ENCODE data around the gene EDN3. TPM values are rescaled to one million over a fixed set of nuclear protein-coding genes. Genes with fewer than 3 reads are reported as not detected.

EDN3 gene
- total RNA-seq, 1 donor from 2014 or later: not detected

GRCh38 chr20:59365611-59366285, 65.3 kb downstream of the EDN3 start:
- Mint-ChIP-seq H3K27me3 (peaks cover 2% of the 10 kb centered on the region), H3K27ac (no peak overlapping the region), H3K9me3 (no peaks in the 10 kb centered on the region), H3K4me1 (no peaks in the 10 kb centered on the region), H3K4me3 (no peak overlapping the region), H3K36me3 (ENCODE audit: low read depth) (no peaks in the 10 kb centered on the region)
- no peak for ATAC-seq (ENCODE audit: low read depth)
- POLR2A ChIA-PET: no interaction called here
- no peak for TF ChIP-seq CTCF (IDR thresholded peaks at IDR 0.05)
- CTCF ChIA-PET: no interaction called here
- intact Hi-C loops (cut with micrococcal nuclease): no loop called here
- no peak for DNase-seq

DNA sequence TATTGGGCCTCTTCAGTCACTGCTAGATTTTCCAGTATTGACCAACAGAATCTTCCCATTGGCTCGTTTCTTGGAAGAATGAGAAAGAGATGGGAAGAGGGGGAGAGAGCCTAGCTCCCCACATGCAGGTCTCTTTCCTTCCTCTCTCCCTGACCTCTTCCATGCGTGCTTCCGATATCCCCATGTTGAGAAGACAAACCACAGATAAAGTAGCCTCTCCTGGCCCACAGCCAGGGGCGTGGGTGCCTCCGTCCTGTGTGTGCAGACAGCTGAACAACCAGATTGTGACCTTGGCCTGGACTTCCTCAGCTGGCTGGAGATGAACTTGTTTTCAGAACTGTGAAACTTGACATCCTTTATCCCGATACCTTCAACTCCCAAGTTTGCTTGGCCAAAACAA, 71.0 kb downstream of the EDN3 start:
- CTCF ChIA-PET: no interaction called here
- no peak for TF ChIP-seq CTCF (IDR thresholded peaks at IDR 0.05)
- H3K4me1 Mint-ChIP-seq: no peaks in the 10 kb centered on the region
- H3K36me3 Mint-ChIP-seq (ENCODE audit: low read depth): no peaks in the 10 kb centered on the region
- no peak overlapping the region for H3K4me3 Mint-ChIP-seq
- POLR2A ChIA-PET: no interaction called here
- intact Hi-C loops (cut with micrococcal nuclease): no loop called here
- no peaks in the 10 kb centered on the region for H3K9me3 Mint-ChIP-seq
- no peak overlapping the region for H3K27ac Mint-ChIP-seq
- H3K27me3 Mint-ChIP-seq: peaks cover 13% of the 10 kb centered on the region
- DNase-seq (no peak), ATAC-seq (ENCODE audit: low read depth) (no peak)

GRCh38 chr20:59374261-59374660, 73.8 kb downstream of the EDN3 start:
- no peak for TF ChIP-seq CTCF (IDR thresholded peaks at IDR 0.05)
- no peak for DNase-seq
- Mint-ChIP-seq H3K27me3 (peaks cover 17% of the 10 kb centered on the region), H3K9me3 (no peaks in the 10 kb centered on the region), H3K4me3 (no peak overlapping the region), H3K4me1 (no peaks in the 10 kb centered on the region), H3K36me3 (ENCODE audit: low read depth) (no peaks in the 10 kb centered on the region), H3K27ac (no peak overlapping the region)
- ATAC-seq (ENCODE audit: low read depth): no peak
- ChIA-PET CTCF (no interaction called here), POLR2A (no interaction called here)
- intact Hi-C loops (cut with micrococcal nuclease): no loop called here

DNA sequence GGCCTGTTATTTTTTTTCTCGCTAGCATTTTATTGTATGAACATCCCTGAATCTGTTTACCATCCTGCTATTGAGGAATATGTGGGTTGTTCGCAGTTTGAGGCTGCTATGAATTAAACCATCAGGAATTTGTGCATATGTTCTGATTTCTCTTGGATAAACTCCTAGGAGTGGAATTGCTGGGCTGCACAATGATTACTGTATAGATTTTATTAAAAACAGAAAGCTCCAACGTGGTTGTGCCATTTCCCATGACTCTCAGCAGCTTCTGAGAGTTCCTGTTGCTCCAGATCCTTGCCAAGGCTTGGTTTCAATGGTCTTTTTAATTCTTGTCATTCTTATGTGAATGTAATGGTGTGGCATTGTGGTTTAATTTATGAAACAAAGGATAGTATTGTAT, 75.1 kb downstream of the EDN3 start:
- H3K4me3 Mint-ChIP-seq: no peak overlapping the region
- TF ChIP-seq CTCF (IDR thresholded peaks at IDR 0.05): no peak
- DNase-seq: no peak
- no peaks in the 10 kb centered on the region for H3K4me1 Mint-ChIP-seq
- intact Hi-C loops (cut with micrococcal nuclease): no loop called here
- ChIA-PET CTCF (no interaction called here), POLR2A (no interaction called here)
- no peak overlapping the region for H3K27ac Mint-ChIP-seq
- no peak for ATAC-seq (ENCODE audit: low read depth)
- H3K9me3 Mint-ChIP-seq: no peaks in the 10 kb centered on the region
- no peaks in the 10 kb centered on the region for H3K36me3 Mint-ChIP-seq (ENCODE audit: low read depth)
- H3K27me3 Mint-ChIP-seq: peaks cover 20% of the 10 kb centered on the region

Other genes with a start within 250 kb of the EDN3 start
- gene ZNF831, start 136.8 kb upstream of the EDN3 start, total RNA-seq: 3.2 and 4.0 TPM in 2 replicates